Astrocyte of the cerebellum (primary cell): ENCODE data around the gene NEK5.

Source experiments
- DNase-seq: peaks from one replicate; pipeline ENCODE4 v3.0.0-alpha.2; 2011; ENCODE audit warnings: low read depth
- H3K4me3 ChIP-seq: 2 replicates; pipeline ENCODE4 v1.5.1; 2011; ENCODE audit warnings: mild to moderate bottlenecking, low read depth, low read length, moderate library complexity
- in situ Hi-C: cut with HindIII; loops from 2 replicates; pipeline ENCODE4 v1.10.0; 2017; ENCODE audit warnings: low sequenced_read_pairs
- TF ChIP-seq, protein P1 (sequence below): IDR thresholded peaks from 2 replicates; pipeline ENCODE4 v1.5.1; 2012; ENCODE audit warnings: low read length, low read depth, moderate library complexity, mild to moderate bottlenecking; ENCODE audit errors: missing control alignments

Gene NEK5

DNA sequence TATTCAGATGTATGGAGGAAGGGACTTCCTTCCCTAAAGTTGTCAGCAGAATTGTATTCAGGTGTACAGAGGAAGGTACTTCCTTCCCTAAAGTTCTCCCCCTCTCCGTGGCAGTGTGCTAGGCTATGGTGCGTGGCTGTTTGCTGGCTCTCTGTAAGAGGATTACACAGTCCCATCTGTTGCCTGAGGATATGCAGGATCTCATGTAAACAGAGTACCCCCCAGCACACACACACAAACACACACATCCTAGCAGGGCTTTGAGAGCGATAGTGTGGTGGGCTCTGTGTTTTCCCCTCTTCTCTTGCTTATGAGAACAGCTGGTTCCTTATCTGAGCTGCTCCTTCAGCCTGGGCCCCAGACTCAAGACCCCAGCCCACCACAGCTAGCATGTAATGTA, 10.3 kb downstream of the NEK5 start:
- no peak overlapping the region for H3K4me3 ChIP-seq
- DNase-seq: no peak
- in situ Hi-C loops: loop anchor here (25.0 kb wide), 1 partner anchor 231 kb away; no protein-coding TSS in a partner anchor
- TF ChIP-seq, protein P1, sequence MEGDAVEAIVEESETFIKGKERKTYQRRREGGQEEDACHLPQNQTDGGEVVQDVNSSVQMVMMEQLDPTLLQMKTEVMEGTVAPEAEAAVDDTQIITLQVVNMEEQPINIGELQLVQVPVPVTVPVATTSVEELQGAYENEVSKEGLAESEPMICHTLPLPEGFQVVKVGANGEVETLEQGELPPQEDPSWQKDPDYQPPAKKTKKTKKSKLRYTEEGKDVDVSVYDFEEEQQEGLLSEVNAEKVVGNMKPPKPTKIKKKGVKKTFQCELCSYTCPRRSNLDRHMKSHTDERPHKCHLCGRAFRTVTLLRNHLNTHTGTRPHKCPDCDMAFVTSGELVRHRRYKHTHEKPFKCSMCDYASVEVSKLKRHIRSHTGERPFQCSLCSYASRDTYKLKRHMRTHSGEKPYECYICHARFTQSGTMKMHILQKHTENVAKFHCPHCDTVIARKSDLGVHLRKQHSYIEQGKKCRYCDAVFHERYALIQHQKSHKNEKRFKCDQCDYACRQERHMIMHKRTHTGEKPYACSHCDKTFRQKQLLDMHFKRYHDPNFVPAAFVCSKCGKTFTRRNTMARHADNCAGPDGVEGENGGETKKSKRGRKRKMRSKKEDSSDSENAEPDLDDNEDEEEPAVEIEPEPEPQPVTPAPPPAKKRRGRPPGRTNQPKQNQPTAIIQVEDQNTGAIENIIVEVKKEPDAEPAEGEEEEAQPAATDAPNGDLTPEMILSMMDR: no peak

DNA sequence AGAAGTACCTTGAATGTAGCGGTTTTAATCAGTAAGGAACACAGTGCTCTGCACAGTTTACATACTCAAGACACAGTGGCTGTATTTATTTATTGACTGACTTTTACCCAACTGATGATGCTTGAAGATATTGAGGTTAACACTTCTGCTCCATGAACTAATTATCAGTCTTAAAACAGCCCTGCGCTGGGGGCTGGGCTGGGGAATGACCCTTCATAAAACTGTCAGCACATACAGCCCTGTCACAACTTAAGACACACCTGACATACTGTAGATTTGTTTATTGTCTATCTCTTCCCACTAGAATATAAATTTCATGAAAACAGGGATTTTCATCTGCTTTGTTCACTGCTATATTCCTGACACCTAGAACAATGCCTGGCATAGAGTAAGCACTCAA, 10.8 kb downstream of the NEK5 start:
- in situ Hi-C loops: loop anchor here (25.0 kb wide), 1 partner anchor 231 kb away; no protein-coding TSS in a partner anchor
- H3K4me3 ChIP-seq: no peak overlapping the region
- TF ChIP-seq, protein P1: no peak
- DNase-seq: no peak

DNA sequence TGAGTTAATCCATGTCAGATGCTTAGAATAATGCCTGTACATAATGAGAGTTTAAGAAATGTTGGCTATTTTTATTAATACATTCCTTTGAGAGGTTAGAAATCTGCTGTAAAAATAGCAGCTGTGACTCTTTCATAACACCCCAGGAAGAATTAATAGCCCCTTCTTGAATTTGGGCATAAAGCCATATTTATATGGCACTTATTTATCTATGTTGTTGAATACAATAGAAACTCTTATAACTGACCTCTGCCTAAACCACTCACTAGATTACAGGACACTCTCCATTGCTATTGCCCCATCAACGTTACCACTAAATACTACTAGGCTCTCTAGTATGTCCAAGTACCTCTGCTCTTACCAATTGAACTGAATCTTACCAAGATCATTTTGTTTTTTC, 16.3 kb downstream of the NEK5 start:
- in situ Hi-C loops: loop anchor here (25.0 kb wide), 1 partner anchor 225 kb away; no protein-coding TSS in a partner anchor
- TF ChIP-seq, protein P1: no peak
- no peak overlapping the region for H3K4me3 ChIP-seq
- no peak for DNase-seq

GRCh38 chr13:52109116-52109670, 19.7 kb downstream of the NEK5 start:
- in situ Hi-C loops: loop anchor here (25.0 kb wide), 1 partner anchor 222 kb away; no protein-coding TSS in a partner anchor
- TF ChIP-seq, protein P1: no peak
- DNase-seq: no peak
- H3K4me3 ChIP-seq: no peak overlapping the region

DNA sequence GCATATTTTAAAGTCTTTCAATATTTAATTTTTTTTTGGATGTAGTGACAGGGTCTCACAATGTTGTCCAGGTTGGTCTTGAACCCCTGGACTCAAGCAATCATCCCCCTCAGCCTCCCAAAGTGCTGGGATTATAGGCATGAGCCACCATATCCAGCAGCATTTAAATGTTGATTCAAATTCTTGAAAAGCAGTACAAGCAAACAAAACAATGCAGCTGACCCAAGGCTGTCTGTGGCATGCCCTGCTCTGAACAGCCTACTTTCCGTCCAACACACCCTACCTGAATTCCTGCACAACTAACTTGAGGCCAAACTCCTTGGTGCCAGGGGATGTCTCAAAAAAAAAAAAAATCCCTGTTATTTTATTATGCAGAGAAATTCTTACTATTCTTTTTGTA, 23.0 kb downstream of the NEK5 start:
- DNase-seq: no peak
- in situ Hi-C loops: loop anchor here (25.0 kb wide), 1 partner anchor 219 kb away; no protein-coding TSS in a partner anchor
- H3K4me3 ChIP-seq: no peak overlapping the region
- TF ChIP-seq, protein P1: no peak

- TF ChIP-seq, protein P1: no peak
- in situ Hi-C loops: loop anchor here (25.0 kb wide), 1 partner anchor 217 kb away; no protein-coding TSS in a partner anchor
- DNase-seq: no peak
- no peak overlapping the region for H3K4me3 ChIP-seq
These were observed 24.2 kb downstream of the NEK5 start for GRCh38 chr13:52104624-52105023.
